GM12873 (cell line): ENCODE results near the gene SPEF2.

Source experiments
- TF ChIP-seq, protein P1 (sequence below): IDR thresholded peaks from 2 replicates; pipeline ENCODE4 v1.5.1; 2012; ENCODE audit warnings: low read depth, mild to moderate bottlenecking, moderate library complexity, low read length, control low read depth; ENCODE audit not compliant: insufficient read depth; ENCODE audit errors: missing control alignments

The SPEF2 gene

DNA sequence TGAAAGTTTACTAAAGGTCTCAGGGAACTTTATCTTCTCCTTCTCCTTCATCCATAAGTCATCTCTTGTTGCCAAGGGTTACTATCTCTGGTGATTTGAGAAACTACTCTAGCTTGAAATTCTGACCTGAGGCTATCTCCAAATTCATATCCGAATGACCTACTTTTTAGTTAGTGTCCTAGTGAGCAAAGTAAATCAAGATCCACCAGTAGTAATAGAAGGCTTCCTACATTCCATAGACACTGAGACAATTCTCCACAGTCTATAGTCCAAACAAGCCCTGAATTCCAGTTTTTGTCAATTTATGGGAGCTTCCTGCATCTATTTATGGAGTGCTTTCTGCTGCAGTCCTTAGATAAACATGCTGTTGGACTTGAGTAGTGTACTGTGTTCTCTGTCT is 244.1 kb downstream of the SPEF2 start:
- TF ChIP-seq, protein P1, sequence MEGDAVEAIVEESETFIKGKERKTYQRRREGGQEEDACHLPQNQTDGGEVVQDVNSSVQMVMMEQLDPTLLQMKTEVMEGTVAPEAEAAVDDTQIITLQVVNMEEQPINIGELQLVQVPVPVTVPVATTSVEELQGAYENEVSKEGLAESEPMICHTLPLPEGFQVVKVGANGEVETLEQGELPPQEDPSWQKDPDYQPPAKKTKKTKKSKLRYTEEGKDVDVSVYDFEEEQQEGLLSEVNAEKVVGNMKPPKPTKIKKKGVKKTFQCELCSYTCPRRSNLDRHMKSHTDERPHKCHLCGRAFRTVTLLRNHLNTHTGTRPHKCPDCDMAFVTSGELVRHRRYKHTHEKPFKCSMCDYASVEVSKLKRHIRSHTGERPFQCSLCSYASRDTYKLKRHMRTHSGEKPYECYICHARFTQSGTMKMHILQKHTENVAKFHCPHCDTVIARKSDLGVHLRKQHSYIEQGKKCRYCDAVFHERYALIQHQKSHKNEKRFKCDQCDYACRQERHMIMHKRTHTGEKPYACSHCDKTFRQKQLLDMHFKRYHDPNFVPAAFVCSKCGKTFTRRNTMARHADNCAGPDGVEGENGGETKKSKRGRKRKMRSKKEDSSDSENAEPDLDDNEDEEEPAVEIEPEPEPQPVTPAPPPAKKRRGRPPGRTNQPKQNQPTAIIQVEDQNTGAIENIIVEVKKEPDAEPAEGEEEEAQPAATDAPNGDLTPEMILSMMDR, result no peak

DNA sequence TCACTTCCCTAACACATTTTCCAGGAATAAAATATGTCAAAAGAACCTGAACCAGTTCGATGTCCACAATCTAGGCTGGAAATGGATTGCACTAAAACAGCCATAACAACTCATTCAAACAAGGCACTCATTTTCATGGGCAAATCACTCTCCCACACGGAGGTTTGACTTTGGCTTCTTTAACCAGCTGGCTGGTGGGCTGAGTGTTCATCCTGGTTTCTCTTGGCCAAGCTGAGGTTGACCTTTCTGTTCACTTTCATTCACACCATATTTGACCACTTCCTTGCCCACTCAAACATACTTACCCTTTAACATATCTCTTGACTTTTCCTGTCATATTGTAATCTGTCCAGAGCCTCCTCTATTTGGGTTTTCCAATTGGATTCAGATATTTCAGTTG is 244.5 kb downstream of the SPEF2 start:
- TF ChIP-seq, protein P1, result no peak

DNA sequence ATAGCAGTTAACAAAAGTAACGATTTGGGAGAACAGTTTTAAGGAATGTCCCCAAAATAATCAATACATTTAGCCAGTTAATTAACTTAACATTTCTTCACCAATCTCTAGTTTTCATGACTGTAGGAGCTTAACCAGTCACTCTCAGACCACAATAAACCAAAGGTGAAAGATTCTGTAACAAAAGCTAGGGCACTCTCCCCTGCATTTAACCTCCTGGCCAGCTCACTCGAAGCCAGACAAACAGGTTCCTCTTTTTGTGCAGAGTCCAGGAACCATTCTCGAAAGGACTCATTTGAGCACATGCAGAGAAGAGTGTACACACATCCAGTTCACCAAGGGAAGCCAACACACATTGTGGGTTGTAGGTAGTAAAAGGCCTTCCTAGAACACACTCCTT is 245.5 kb downstream of the SPEF2 start:
- TF ChIP-seq, protein P1, result no peak
